Stimulated activated CD8-positive, alpha-beta memory T cell treated with anti-CD3 and anti-CD28 coated beads, Interleukin-12 subunit alpha, Interleukin-12 subunit beta, amount 100 ng/mL, for 24 hours (primary cell): ENCODE results near the gene TAS1R3.
A peak's percentile ranks its signal among the peaks of the same experiment; 100 is the strongest.

Experiments used
- DNase-seq: peaks from one replicate; pipeline ENCODE4 v3.0.0-alpha.2; 2020; ENCODE audit errors: extremely low read depth

The TAS1R3 gene

DNA sequence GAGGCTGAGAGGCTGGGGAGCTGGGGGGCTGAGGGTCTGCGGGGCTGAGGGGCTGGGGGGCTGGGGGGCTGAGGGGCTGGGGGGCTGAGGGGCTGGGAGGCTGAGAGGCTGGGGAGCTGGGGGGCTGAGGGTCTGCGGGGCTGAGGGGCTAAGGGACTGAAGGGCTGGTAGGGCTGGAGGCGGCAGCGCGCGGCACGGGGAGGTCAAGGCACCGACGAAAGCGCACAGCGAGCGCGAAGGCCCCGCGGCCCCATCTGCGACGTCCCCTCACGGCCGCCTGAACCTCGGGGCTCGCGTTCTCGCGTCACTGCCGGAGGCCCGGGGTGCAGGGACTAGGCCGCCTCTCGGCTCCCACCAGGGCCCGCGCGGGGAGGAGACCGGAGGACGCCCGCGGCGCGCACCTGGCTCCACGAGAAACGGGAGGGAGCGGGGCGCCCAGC, 7.0 kb upstream of the TAS1R3 start:
- DNase-seq: no peak

- DNase-seq: peak; percentile 92
Observed at GRCh38 chr1:1324524-1325287, 6.4 kb upstream of the TAS1R3 start, which contains the start of the genes CPTP and INTS11. Gene CPTP (plus strand): TSS chr1:1324802. CDS start chr1:1326911, 2,109 bp downstream. Gene INTS11 (minus strand): TSS chr1:1324660. CDS start chr1:1324608, 52 bp downstream.

GRCh38 chr1:1325288-1326074, 5.6 kb upstream of the TAS1R3 start:
- no peak for DNase-seq

GRCh38 chr1:1326075-1326605, 4.9 kb upstream of the TAS1R3 start:
- no peak for DNase-seq

GRCh38 chr1:1327291-1327690, 3.8 kb upstream of the TAS1R3 start:
- DNase-seq: no peak

- no peak for DNase-seq
Observed at GRCh38 chr1:1328254-1328653, 2.8 kb upstream of the TAS1R3 start.

- DNase-seq: no peak
Observed at GRCh38 chr1:1329304-1330210, 1.5 kb upstream of the TAS1R3 start.

- DNase-seq: no peak
Observed at GRCh38 chr1:1330366-1331067, 563 bp upstream of the TAS1R3 start.

DNA sequence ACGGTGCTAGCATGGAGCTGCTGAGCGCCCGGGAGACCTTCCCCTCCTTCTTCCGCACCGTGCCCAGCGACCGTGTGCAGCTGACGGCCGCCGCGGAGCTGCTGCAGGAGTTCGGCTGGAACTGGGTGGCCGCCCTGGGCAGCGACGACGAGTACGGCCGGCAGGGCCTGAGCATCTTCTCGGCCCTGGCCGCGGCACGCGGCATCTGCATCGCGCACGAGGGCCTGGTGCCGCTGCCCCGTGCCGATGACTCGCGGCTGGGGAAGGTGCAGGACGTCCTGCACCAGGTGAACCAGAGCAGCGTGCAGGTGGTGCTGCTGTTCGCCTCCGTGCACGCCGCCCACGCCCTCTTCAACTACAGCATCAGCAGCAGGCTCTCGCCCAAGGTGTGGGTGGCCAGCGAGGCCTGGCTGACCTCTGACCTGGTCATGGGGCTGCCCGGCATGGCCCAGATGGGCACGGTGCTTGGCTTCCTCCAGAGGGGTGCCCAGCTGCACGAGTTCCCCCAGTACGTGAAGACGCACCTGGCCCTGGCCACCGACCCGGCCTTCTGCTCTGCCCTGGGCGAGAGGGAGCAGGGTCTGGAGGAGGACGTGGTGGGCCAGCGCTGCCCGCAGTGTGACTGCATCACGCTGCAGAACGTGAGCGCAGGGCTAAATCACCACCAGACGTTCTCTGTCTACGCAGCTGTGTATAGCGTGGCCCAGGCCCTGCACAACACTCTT, 1.1 kb downstream of the TAS1R3 start:
- DNase-seq: no peak

GRCh38 chr1:1332774-1333480, 1.8 kb downstream of the TAS1R3 start:
- no peak for DNase-seq

GRCh38 chr1:1333551-1334241, 2.6 kb downstream of the TAS1R3 start:
- no peak for DNase-seq

- no peak for DNase-seq
Observed at GRCh38 chr1:1334835-1335234, 3.8 kb downstream of the TAS1R3 start.

- no peak for DNase-seq
Observed at GRCh38 chr1:1335283-1335682, 4.2 kb downstream of the TAS1R3 start.

DNA sequence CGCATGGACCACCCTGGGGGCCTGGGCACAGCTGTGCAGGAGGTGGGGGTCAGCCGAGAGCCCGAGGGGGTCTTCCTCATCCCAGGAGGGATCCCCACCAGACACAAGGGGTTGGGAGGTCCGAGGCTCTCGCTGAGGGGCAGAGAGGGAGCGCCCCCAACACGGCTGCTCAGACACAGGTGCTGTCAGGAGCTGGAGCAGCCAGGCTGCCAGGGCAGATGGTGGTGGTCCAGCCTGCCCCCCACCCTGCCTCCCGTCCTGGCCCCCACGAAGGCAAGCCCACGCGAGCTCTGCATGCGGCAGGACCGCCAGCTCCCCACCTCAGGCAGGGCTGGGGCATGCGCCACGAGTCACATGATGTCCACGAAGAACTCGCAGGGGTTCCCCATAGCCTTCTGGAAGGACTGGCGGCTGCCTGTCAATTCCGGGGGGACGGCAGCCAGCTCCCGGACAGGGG, 4.7 kb downstream of the TAS1R3 start:
- DNase-seq: no peak

DNA sequence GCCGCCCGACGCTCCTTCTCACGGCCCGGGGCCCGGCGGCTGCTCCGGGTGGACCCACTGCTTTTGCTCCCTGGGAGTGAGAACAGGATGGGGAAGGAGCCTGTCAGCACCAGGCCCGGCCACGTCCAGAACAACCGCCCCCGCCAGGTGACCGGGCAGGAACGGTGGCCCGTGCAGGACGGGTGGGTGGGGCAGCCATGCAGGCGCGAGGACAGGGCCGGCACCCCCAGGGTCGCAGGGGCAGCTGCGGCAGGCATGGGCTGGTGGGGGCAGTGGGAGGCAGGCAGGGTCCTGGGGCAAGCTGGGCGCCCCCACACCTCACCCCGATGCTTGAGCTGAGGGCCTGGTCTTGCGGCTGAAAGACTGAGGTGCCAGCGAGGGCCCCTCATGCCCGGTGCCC, 5.4 kb downstream of the TAS1R3 start:
- DNase-seq: no peak

- no peak for DNase-seq
Observed at GRCh38 chr1:1336931-1337792, 6.1 kb downstream of the TAS1R3 start.

- DNase-seq: no peak
Observed at GRCh38 chr1:1337793-1338147, 6.7 kb downstream of the TAS1R3 start.

DNA sequence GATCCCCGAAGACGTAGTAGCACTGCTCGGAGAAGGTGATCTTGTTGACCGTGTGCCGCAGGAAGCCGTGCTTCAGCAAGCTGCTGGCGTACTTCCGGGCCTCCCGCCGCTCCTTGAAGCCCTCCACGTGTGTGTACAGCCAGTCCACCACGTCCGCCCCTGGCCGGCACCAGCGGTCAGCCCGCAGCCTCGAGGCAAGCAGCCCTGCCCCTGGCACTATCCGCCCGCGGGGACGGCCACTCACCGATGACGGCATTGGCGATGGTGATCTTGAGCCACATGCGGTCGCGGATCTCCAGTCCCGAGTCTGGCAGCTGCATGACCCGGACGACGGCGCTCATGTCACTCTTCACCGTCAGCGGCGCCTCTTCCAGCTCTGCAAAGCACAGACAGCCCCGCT, 7.2 kb downstream of the TAS1R3 start:
- no peak for DNase-seq
